Left ventricle myocardium inferior (tissue), 1 donor: Measurements from ENCODE around the gene NGB. TPM values are rescaled to one million over a fixed set of nuclear protein-coding genes. Genes with fewer than 3 reads are reported as not detected.

ENCODE experiments used
- DNase-seq: peaks from one replicate; pipeline ENCODE4 v3.0.0-alpha.2; 2020
- H3K27ac ChIP-seq: fragments of 200-600 bp; replicated peaks from 2 replicates; pipeline ENCODE4 v1.8.0; 2021
- H3K27me3 ChIP-seq: fragments of 200-600 bp; 2 replicates; pipeline ENCODE4 v1.8.0; 2021; ENCODE audit warnings: low read depth
- H3K36me3 ChIP-seq: fragments of 200-600 bp; 2 replicates; pipeline ENCODE4 v1.8.0; 2021
- H3K4me1 ChIP-seq: fragments of 200-600 bp; 2 replicates; pipeline ENCODE4 v1.8.0; 2021
- H3K4me3 ChIP-seq: fragments of 200-600 bp; 2 replicates; pipeline ENCODE4 v1.8.0; 2021; ENCODE audit warnings: mild to moderate bottlenecking, moderate library complexity
- H3K9me3 ChIP-seq: fragments of 200-600 bp; replicated peaks from 2 replicates; pipeline ENCODE4 v1.8.0; 2021
- CTCF ChIP-seq: fragments of 200-600 bp; IDR thresholded peaks from 2 replicates; pipeline ENCODE4 v1.8.0; 2021; ENCODE audit warnings: antibody characterized with exemption, mild to moderate bottlenecking, borderline replicate concordance
- intact Hi-C: fragments of 100-400 bp; cut with micrococcal nuclease; formaldehyde crosslinking; loops from one replicate; pipeline ENCODE4 v1.11.0; 2022
- total RNA-seq: library from RNA; stranded (reverse); fragmentation: NEBNext Ultra II Directional; extraction: Animal tissue kit (Norgen Biotek cat#: 25700); gene quantifications from one replicate; pipeline ENCODE4 v1.2.1, GENCODE V29; 2021
- donor health status: DM: no; HTN: yes; CAD: no; lungs with severe emphysema.

NGB gene
- total RNA-seq, 1 donor from 2014 or later, result not detected

DNA sequence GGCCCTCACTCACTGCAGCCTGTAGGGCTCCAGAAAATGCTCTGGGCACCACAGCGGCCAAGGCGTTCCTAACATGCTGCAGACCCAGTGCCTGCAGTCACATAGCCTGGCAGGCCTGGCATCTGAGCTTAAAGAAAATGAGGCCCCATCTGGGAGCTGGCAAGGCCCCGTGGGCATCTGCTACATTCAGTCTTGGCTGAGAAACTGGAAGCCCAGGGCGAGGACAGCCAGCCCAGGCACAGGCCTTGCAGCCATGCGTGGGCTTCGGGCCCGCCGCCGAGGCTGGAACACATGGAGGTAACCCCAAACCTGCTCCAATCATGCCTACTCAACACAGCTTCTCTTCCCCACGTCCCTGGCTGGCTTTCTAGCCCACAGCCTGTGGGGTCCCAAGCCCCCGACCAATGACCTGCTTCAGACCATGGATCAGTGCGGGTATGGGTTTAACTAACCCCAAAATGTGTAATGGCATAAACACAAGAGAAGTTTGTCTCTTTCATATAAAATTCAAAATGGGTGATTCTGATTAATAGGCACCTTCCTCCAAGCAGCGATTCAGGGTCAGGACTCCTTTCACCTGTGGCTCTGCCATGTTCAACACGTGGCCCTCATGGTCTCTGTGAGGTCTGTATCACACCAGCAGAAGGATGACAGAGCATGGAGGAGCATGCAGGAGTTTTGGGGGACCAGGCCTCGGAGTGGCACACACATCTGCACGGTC lies 6.4 kb downstream of the NGB start:
- Histone ChIP-seq H3K27me3 (peaks cover 65% of the 10 kb centered on the region), H3K36me3 (no peaks in the 10 kb centered on the region), H3K9me3 (peaks cover 12% of the 10 kb centered on the region), H3K27ac (no peak overlapping the region), H3K4me3 (no peak overlapping the region), H3K4me1 (no peaks in the 10 kb centered on the region)
- TF ChIP-seq CTCF, result no peak
- intact Hi-C loops, result no loop called here
- no peak for DNase-seq

GRCh38 chr14:77260631-77261030 lies 10.4 kb downstream of the NGB start:
- intact Hi-C loops, result no loop called here
- no peaks in the 10 kb centered on the region for H3K9me3 ChIP-seq
- no peaks in the 10 kb centered on the region for H3K4me1 ChIP-seq
- peaks cover 62% of the 10 kb centered on the region for H3K27me3 ChIP-seq
- no peaks in the 10 kb centered on the region for H3K36me3 ChIP-seq
- no peak for DNase-seq
- H3K27ac ChIP-seq, result no peak overlapping the region
- no peak overlapping the region for H3K4me3 ChIP-seq
- no peak for TF ChIP-seq CTCF

- H3K4me1 ChIP-seq, result no peaks in the 10 kb centered on the region
- intact Hi-C loops, result no loop called here
- TF ChIP-seq CTCF, result no peak
- DNase-seq, result no peak
- H3K4me3 ChIP-seq, result no peak overlapping the region
- no peaks in the 10 kb centered on the region for H3K36me3 ChIP-seq
- no peak overlapping the region for H3K27ac ChIP-seq
- H3K27me3 ChIP-seq, result peaks cover 58% of the 10 kb centered on the region
- H3K9me3 ChIP-seq, result no peaks in the 10 kb centered on the region
Measured at GRCh38 chr14:77260199-77260598, 10.8 kb downstream of the NGB start.

GRCh38 chr14:77259025-77259715 lies 11.8 kb downstream of the NGB start:
- Histone ChIP-seq H3K36me3 (no peaks in the 10 kb centered on the region), H3K9me3 (no peaks in the 10 kb centered on the region), H3K4me1 (no peaks in the 10 kb centered on the region), H3K4me3 (no peak overlapping the region), H3K27me3 (peaks cover 55% of the 10 kb centered on the region), H3K27ac (no peak overlapping the region)
- TF ChIP-seq CTCF, result no peak
- no peak for DNase-seq
- intact Hi-C loops, result no loop called here

DNA sequence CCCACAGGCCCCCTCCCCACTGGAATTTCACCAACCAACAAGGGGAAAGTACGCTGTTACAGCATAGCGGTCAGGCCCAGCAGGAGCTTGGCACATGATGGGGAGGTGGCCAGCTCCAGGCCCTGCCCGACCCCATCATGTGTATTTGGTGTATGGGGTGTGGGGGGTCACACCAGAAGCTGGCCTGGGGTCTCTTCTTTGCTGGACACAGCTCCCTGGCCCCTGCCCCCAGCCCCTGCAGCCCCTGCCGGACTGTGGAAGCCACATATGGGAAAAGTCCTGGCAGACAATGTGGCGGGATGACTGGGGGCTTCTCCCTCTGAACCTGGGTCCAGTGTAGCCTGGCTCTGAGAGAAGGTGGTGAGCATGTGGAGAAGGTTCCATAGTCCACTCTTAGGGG lies 12.4 kb downstream of the NGB start:
- Histone ChIP-seq H3K4me1 (no peaks in the 10 kb centered on the region), H3K36me3 (no peaks in the 10 kb centered on the region), H3K27me3 (peaks cover 61% of the 10 kb centered on the region), H3K9me3 (no peaks in the 10 kb centered on the region), H3K4me3 (no peak overlapping the region), H3K27ac (no peak overlapping the region)
- no peak for TF ChIP-seq CTCF
- intact Hi-C loops, result no loop called here
- no peak for DNase-seq
